Stimulated activated CD8-positive, alpha-beta memory T cell treated with anti-CD3 and anti-CD28 coated beads, Interleukin-12 subunit alpha, Interleukin-12 subunit beta, amount 100 ng/mL, for 4 hours (primary cell): ENCODE measurements around the gene TMEM119.

Source experiments
- DNase-seq: peaks from one replicate; pipeline ENCODE4 v3.0.0-alpha.2; 2020; ENCODE audit warnings: low read depth

The TMEM119 gene

GRCh38 chr12:108597559-108598471 lies at the start of gene TMEM119:
Gene TMEM119, minus strand, starts transcription at chr12:108598084. Its CDS starts 5,701 bp downstream, at chr12:108592383.
- no peak for DNase-seq

GRCh38 chr12:108646600-108647579 lies 49.0 kb upstream of the TMEM119 start:
- no peak for DNase-seq

- DNase-seq = no peak
These were observed 48.1 kb upstream of the TMEM119 start for GRCh38 chr12:108645686-108646599.

GRCh38 chr12:108644811-108645120 lies 46.9 kb upstream of the TMEM119 start:
- DNase-seq = no peak

- no peak for DNase-seq
These were observed 46.3 kb upstream of the TMEM119 start for GRCh38 chr12:108643941-108644810.

- no peak for DNase-seq
These were observed 45.2 kb upstream of the TMEM119 start for GRCh38 chr12:108642899-108643654.

- DNase-seq = no peak
These were observed 44.5 kb upstream of the TMEM119 start for GRCh38 chr12:108642269-108642870.

- no peak for DNase-seq
These were observed 43.8 kb upstream of the TMEM119 start for GRCh38 chr12:108641446-108642268.

GRCh38 chr12:108640802-108641445 lies 43.0 kb upstream of the TMEM119 start:
- no peak for DNase-seq

- DNase-seq = no peak
These were observed 41.3 kb upstream of the TMEM119 start for GRCh38 chr12:108638997-108639822.

GRCh38 chr12:108638141-108638827 lies 40.4 kb upstream of the TMEM119 start:
- no peak for DNase-seq

GRCh38 chr12:108637222-108637971 lies 39.5 kb upstream of the TMEM119 start:
- no peak for DNase-seq

- no peak for DNase-seq
These were observed 38.3 kb upstream of the TMEM119 start for GRCh38 chr12:108635997-108636808.

GRCh38 chr12:108635201-108635996 lies 37.5 kb upstream of the TMEM119 start:
- DNase-seq = no peak
